Mesothelial cell of epicardium (in vitro differentiated cells): ENCODE measurements around the gene INSIG2. TPM values are rescaled to one million over a fixed set of nuclear protein-coding genes. Genes with fewer than 3 reads are reported as not detected.

Source experiments
- DNase-seq, 2 experiments: peaks; one replicate each; pipeline ENCODE4 v3.0.0; 2021; ENCODE audit warnings: low spot score in 2 of 2; ENCODE audit not compliant: unreplicated experiment in 2 of 2
- H3K27ac Mint-ChIP-seq: 2 replicates; pipeline ENCODE4 v1.8.0; 2021; ENCODE audit warnings: mixed read lengths
- H3K27me3 Mint-ChIP-seq: 2 replicates; pipeline ENCODE4 v1.8.0; 2021; ENCODE audit warnings: low read depth, mixed read lengths
- H3K36me3 Mint-ChIP-seq: 2 replicates; pipeline ENCODE4 v1.8.0; 2021; ENCODE audit warnings: mixed read lengths
- H3K4me1 Mint-ChIP-seq: 2 replicates; pipeline ENCODE4 v1.8.0; 2021; ENCODE audit warnings: mixed read lengths
- H3K4me3 Mint-ChIP-seq: 2 replicates; pipeline ENCODE4 v1.8.0; 2021; ENCODE audit warnings: mild to moderate bottlenecking, moderate library complexity, mixed read lengths
- H3K9me3 Mint-ChIP-seq: 2 replicates; pipeline ENCODE4 v1.8.0; 2021; ENCODE audit warnings: mixed read lengths
- total RNA-seq: library from RNA; stranded (reverse); gene quantifications from 3 replicates; pipeline ENCODE4 v1.2.1, GENCODE V29; 2021
- TF ChIP-seq, protein P1 (sequence below): fragments of 200-600 bp; sonication (generic); IDR thresholded peaks from one replicate; pipeline ENCODE4 v1.5.0; 2021; ENCODE audit warnings: antibody characterized with exemption; ENCODE audit not compliant: unreplicated experiment

The INSIG2 gene
- total RNA-seq, 1 donor from 2014 or later = 22.5 TPM

- H3K27me3 Mint-ChIP-seq = peaks cover 82% of the 10 kb centered on the region
Observed at GRCh38 chr2:118055512-118056164, 32.6 kb upstream of the INSIG2 start.

GRCh38 chr2:118056165-118056534, 32.1 kb upstream of the INSIG2 start:
- Mint-ChIP-seq H3K27ac (no peak overlapping the region), H3K27me3 (peaks cover 85% of the 10 kb centered on the region), H3K4me1 (peaks cover 7% of the 10 kb centered on the region), H3K36me3 (no peaks in the 10 kb centered on the region), H3K9me3 (no peaks in the 10 kb centered on the region), H3K4me3 (no peak overlapping the region)
- TF ChIP-seq, protein P1, sequence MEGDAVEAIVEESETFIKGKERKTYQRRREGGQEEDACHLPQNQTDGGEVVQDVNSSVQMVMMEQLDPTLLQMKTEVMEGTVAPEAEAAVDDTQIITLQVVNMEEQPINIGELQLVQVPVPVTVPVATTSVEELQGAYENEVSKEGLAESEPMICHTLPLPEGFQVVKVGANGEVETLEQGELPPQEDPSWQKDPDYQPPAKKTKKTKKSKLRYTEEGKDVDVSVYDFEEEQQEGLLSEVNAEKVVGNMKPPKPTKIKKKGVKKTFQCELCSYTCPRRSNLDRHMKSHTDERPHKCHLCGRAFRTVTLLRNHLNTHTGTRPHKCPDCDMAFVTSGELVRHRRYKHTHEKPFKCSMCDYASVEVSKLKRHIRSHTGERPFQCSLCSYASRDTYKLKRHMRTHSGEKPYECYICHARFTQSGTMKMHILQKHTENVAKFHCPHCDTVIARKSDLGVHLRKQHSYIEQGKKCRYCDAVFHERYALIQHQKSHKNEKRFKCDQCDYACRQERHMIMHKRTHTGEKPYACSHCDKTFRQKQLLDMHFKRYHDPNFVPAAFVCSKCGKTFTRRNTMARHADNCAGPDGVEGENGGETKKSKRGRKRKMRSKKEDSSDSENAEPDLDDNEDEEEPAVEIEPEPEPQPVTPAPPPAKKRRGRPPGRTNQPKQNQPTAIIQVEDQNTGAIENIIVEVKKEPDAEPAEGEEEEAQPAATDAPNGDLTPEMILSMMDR = no peak
- no peak for DNase-seq

More at GRCh38 chr2:118055512-118056164, 32.6 kb upstream of the INSIG2 start:
- no peaks in the 10 kb centered on the region for H3K36me3 Mint-ChIP-seq
- H3K27ac Mint-ChIP-seq = no peak overlapping the region
- peaks cover 12% of the 10 kb centered on the region for H3K4me1 Mint-ChIP-seq
- H3K4me3 Mint-ChIP-seq = no peak overlapping the region
- TF ChIP-seq, protein P1 = no peak
- no peaks in the 10 kb centered on the region for H3K9me3 Mint-ChIP-seq
- DNase-seq = no peak

DNA sequence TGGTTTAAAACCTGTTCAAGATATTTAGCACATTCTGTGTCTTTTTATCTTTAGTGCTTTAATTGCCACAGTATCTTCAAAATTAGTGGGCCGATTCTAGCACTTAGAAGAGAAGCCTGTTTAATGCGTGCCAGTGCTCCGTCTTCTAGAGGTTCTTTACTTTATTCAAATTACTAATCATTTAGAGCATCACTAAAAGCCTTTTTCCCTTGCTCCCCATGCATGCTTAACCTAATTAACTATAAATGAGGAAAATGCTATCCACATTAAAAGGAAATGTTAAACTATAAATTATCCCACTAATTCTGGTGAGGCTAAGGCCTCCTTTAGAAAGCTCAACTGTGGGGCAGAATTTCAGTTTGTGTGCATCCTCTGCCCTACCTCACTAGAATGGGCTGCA, 31.5 kb upstream of the INSIG2 start:
- H3K9me3 Mint-ChIP-seq = no peaks in the 10 kb centered on the region
- peaks cover 6% of the 10 kb centered on the region for H3K4me1 Mint-ChIP-seq
- TF ChIP-seq, protein P1 = no peak
- H3K27me3 Mint-ChIP-seq = peaks cover 87% of the 10 kb centered on the region
- DNase-seq = no peak
- H3K4me3 Mint-ChIP-seq = no peak overlapping the region
- no peaks in the 10 kb centered on the region for H3K36me3 Mint-ChIP-seq
- H3K27ac Mint-ChIP-seq = no peak overlapping the region

GRCh38 chr2:118058951-118059350, 29.3 kb upstream of the INSIG2 start:
- no peaks in the 10 kb centered on the region for H3K9me3 Mint-ChIP-seq
- H3K27me3 Mint-ChIP-seq = peaks cover 88% of the 10 kb centered on the region
- H3K36me3 Mint-ChIP-seq = no peaks in the 10 kb centered on the region
- H3K4me3 Mint-ChIP-seq = no peak overlapping the region
- no peak for DNase-seq
- TF ChIP-seq, protein P1 = no peak
- H3K4me1 Mint-ChIP-seq = peaks cover 3% of the 10 kb centered on the region
- H3K27ac Mint-ChIP-seq = no peak overlapping the region

DNA sequence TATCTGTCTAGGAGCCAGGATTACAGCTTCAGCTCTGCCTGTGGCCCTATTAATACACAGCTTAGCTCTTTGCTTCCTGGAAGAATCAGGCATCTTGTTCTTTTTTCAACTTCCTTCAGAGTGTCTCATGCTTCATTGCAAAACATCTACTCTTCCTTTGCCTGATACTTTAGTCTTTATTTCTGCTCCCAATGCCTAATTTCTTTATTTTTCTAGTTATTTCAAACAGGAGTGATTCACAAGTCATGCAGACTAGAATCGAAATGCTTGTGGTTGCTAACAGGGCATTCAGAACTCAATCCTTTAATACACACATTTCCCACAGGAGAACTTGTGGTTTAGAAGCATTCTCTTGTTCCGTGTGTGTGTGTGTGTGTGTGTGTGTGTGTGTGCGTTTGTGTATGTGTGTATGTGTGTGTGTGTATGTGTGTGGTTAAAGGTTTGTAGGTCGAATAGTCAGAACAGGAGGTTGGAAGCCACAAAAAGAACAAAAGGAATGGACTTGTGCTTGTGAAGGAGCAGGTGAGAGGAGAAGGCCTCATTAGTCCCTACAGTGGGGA, 28.3 kb upstream of the INSIG2 start:
- Mint-ChIP-seq H3K27ac (no peak overlapping the region), H3K27me3 (peaks cover 84% of the 10 kb centered on the region), H3K4me3 (no peak overlapping the region), H3K4me1 (peaks cover 3% of the 10 kb centered on the region), H3K9me3 (no peaks in the 10 kb centered on the region), H3K36me3 (no peaks in the 10 kb centered on the region)
- DNase-seq = no peak
- TF ChIP-seq, protein P1 = no peak
